Activated CD4-positive, alpha-beta memory T cell treated with anti-CD3 and anti-CD28 coated beads for 36 hours (primary cell): Measurements from ENCODE around the gene MEP1B. TPM values are rescaled to one million over a fixed set of nuclear protein-coding genes. Genes with fewer than 3 reads are reported as not detected.
"Not testable (repeated sequence)": the region's sequence is repeated elsewhere in the genome, so short reads cannot be mapped to it uniquely, and the experiment has no call there.

Source experiments
- CTCF ChIA-PET: fragments of 350-600 bp; sonication (Branson Sonifier 250); formaldehyde crosslinking; loops from one replicate; lab custom pipeline; 2021; ENCODE audit warnings: antibody characterized with exemption, inconsistent platforms; lab: Charles Lee
- POLR2A ChIA-PET: fragments of 350-600 bp; sonication (Branson Sonifier 250); formaldehyde crosslinking; loops from one replicate; lab custom pipeline; 2021; ENCODE audit warnings: antibody characterized with exemption; lab: Charles Lee
- DNase-seq: peaks from one replicate; pipeline ENCODE4 v3.0.0-alpha.2; 2020
- H3K27ac Mint-ChIP-seq: one replicate; pipeline ENCODE4 v1.8.0; 2021; ENCODE audit warnings: mixed read lengths
- H3K27me3 Mint-ChIP-seq: one replicate; pipeline ENCODE4 v1.8.0; 2021; ENCODE audit warnings: mixed read lengths
- H3K36me3 Mint-ChIP-seq: one replicate; pipeline ENCODE4 v1.8.0; 2021; ENCODE audit warnings: mixed read lengths
- H3K4me1 Mint-ChIP-seq: one replicate; pipeline ENCODE4 v1.8.0; 2021; ENCODE audit warnings: low read depth, mixed read lengths
- H3K4me3 Mint-ChIP-seq: one replicate; pipeline ENCODE4 v1.8.0; 2021; ENCODE audit warnings: mild to moderate bottlenecking, mixed read lengths
- H3K9me3 Mint-ChIP-seq: one replicate; pipeline ENCODE4 v1.8.0; 2021; ENCODE audit warnings: mixed read lengths
- intact Hi-C: fragments of 100-400 bp; cut with micrococcal nuclease; formaldehyde crosslinking; loops from one replicate; pipeline ENCODE4 v1.15.1; 2023
- total RNA-seq, 2 experiments: library from RNA; stranded (reverse); gene quantifications; one replicate each; pipeline ENCODE4 v1.2.3, GENCODE V29; 2021

The MEP1B gene
- total RNA-seq: under 1 TPM in 1 of 2 experiments, not detected in 1; 0.10 TPM

- POLR2A ChIA-PET: no interaction called here
- no peaks in the 10 kb centered on the region for H3K4me1 Mint-ChIP-seq
- CTCF ChIA-PET: no interaction called here
- no peak within 1 kb of the TSS for H3K27ac Mint-ChIP-seq
- H3K36me3 Mint-ChIP-seq: no peaks in the 10 kb centered on the region
- peaks cover 11% of the 10 kb centered on the region for H3K27me3 Mint-ChIP-seq
- no peak for DNase-seq
- H3K4me3 Mint-ChIP-seq: no peak within 1 kb of the TSS
- intact Hi-C loops: no loop called here
- H3K9me3 Mint-ChIP-seq: no peaks in the 10 kb centered on the region
These were observed at the start of gene MEP1B for GRCh38 chr18:32189790-32190189. TSS of gene MEP1B (plus strand) at chr18:32190039. CDS start at chr18:32190071, 32 bp downstream.

GRCh38 chr18:32148185-32148870 lies 41.5 kb upstream of the MEP1B start:
- H3K27me3 Mint-ChIP-seq: peaks cover 6% of the 10 kb centered on the region
- H3K27ac Mint-ChIP-seq: no peak overlapping the region
- peaks cover 9% of the 10 kb centered on the region for H3K4me1 Mint-ChIP-seq
- DNase-seq: no peak
- intact Hi-C loops: no loop called here
- H3K9me3 Mint-ChIP-seq: peaks cover 3% of the 10 kb centered on the region
- no peak overlapping the region for H3K4me3 Mint-ChIP-seq
- ChIA-PET CTCF (interaction anchor here (0.6 kb wide), 1 partner anchor 10 kb away, joined by 3 read pairs; no protein-coding TSS in a partner anchor), POLR2A (no interaction called here)
- H3K36me3 Mint-ChIP-seq: no peaks in the 10 kb centered on the region

- intact Hi-C loops: no loop called here
- Mint-ChIP-seq H3K4me3 (no peak overlapping the region), H3K27ac (no peak overlapping the region), H3K4me1 (peaks cover 11% of the 10 kb centered on the region), H3K36me3 (no peaks in the 10 kb centered on the region), H3K9me3 (peaks cover 6% of the 10 kb centered on the region), H3K27me3 (peaks cover 17% of the 10 kb centered on the region)
- ChIA-PET POLR2A (no interaction called here), CTCF (no interaction called here)
- no peak for DNase-seq
These were observed 37.0 kb upstream of the MEP1B start for GRCh38 chr18:32152705-32153448.

- no peak overlapping the region for H3K27ac Mint-ChIP-seq
- H3K36me3 Mint-ChIP-seq: no peaks in the 10 kb centered on the region
- DNase-seq: no peak
- POLR2A ChIA-PET: no interaction called here
- CTCF ChIA-PET: interaction anchor here (1.0 to 7.5 kb wide), 8 partner anchors 10 to 405 kb away, joined by 3 to 144 read pairs (median 12); partner anchors contain the start of gene GAREM1
- peaks cover 3% of the 10 kb centered on the region for H3K9me3 Mint-ChIP-seq
- H3K4me3 Mint-ChIP-seq: no peak overlapping the region
- peaks cover 17% of the 10 kb centered on the region for H3K27me3 Mint-ChIP-seq
- intact Hi-C loops: no loop called here
- H3K4me1 Mint-ChIP-seq: peaks cover 14% of the 10 kb centered on the region
These were observed 33.0 kb upstream of the MEP1B start for GRCh38 chr18:32156855-32157254.

GRCh38 chr18:32157580-32157979 lies 32.3 kb upstream of the MEP1B start:
- CTCF ChIA-PET: interaction anchor here (0.6 to 7.5 kb wide), 38 partner anchors 9 to 405 kb away, joined by 3 to 144 read pairs (median 3); partner anchors contain the start of genes GAREM1, RNF125 and RNF138
- Mint-ChIP-seq H3K36me3 (no peaks in the 10 kb centered on the region), H3K27me3 (peaks cover 15% of the 10 kb centered on the region), H3K4me1 (peaks cover 12% of the 10 kb centered on the region), H3K27ac (no peak overlapping the region), H3K4me3 (no peak overlapping the region), H3K9me3 (peaks cover 3% of the 10 kb centered on the region)
- DNase-seq: no peak
- intact Hi-C loops: no loop called here
- POLR2A ChIA-PET: no interaction called here

- ChIA-PET POLR2A (interaction anchor here (0.6 kb wide), 2 partner anchors 87 to 341 kb away, joined by 3 read pairs; no protein-coding TSS in a partner anchor), CTCF (interaction anchor here (0.6 to 7.5 kb wide), 39 partner anchors 9 to 404 kb away, joined by 3 to 144 read pairs (median 3); partner anchors contain the start of genes GAREM1, RNF125 and RNF138)
- intact Hi-C loops: loop anchor here (1.0 kb wide), 4 partner anchors 131 to 394 kb away; partner anchors contain the start of gene GAREM1
- no peaks in the 10 kb centered on the region for H3K36me3 Mint-ChIP-seq
- peaks cover 12% of the 10 kb centered on the region for H3K27me3 Mint-ChIP-seq
- H3K27ac Mint-ChIP-seq: peak overlapping the region; percentile 3
- H3K4me3 Mint-ChIP-seq: peak overlapping the region; percentile 49
- peaks cover 3% of the 10 kb centered on the region for H3K9me3 Mint-ChIP-seq
- peak; percentile 80 for DNase-seq
- peaks cover 6% of the 10 kb centered on the region for H3K4me1 Mint-ChIP-seq
These were observed 31.7 kb upstream of the MEP1B start for GRCh38 chr18:32158108-32158624.

GRCh38 chr18:32158631-32159030 lies 31.2 kb upstream of the MEP1B start:
- ChIA-PET CTCF (interaction anchor here (1.0 to 7.5 kb wide), 20 partner anchors 9 to 404 kb away, joined by 3 to 144 read pairs (median 6); partner anchors contain the start of genes GAREM1 and RNF125), POLR2A (interaction anchor here (0.6 kb wide), 2 partner anchors 87 to 341 kb away, joined by 3 read pairs; no protein-coding TSS in a partner anchor)
- not testable (repeated sequence) for H3K36me3 Mint-ChIP-seq, DNase-seq, H3K9me3 Mint-ChIP-seq, H3K4me1 Mint-ChIP-seq, H3K27ac Mint-ChIP-seq
- intact Hi-C loops: loop anchor here (1.0 kb wide), 4 partner anchors 131 to 394 kb away; partner anchors contain the start of gene GAREM1
- H3K27me3 Mint-ChIP-seq: peaks cover 11% of the 10 kb centered on the region
- H3K4me3 Mint-ChIP-seq: peak overlapping the region; percentile 49

GRCh38 chr18:32160547-32160946 lies 29.3 kb upstream of the MEP1B start:
- no peak for DNase-seq
- Mint-ChIP-seq H3K4me3 (no peak overlapping the region), H3K27me3 (peaks cover 8% of the 10 kb centered on the region), H3K4me1 (peaks cover 4% of the 10 kb centered on the region), H3K9me3 (no peaks in the 10 kb centered on the region), H3K27ac (no peak overlapping the region), H3K36me3 (no peaks in the 10 kb centered on the region)
- intact Hi-C loops: no loop called here
- ChIA-PET CTCF (interaction anchor here (7.5 kb wide), 1 partner anchor 392 kb away, joined by 144 read pairs; no protein-coding TSS in a partner anchor), POLR2A (no interaction called here)

GRCh38 chr18:32167980-32168730 lies 21.7 kb upstream of the MEP1B start:
- Mint-ChIP-seq H3K4me1 (no peaks in the 10 kb centered on the region), H3K27me3 (peaks cover 2% of the 10 kb centered on the region), H3K36me3 (no peaks in the 10 kb centered on the region), H3K9me3 (no peaks in the 10 kb centered on the region), H3K27ac (no peak overlapping the region), H3K4me3 (no peak overlapping the region)
- ChIA-PET CTCF (interaction anchor here (2.7 kb wide), 1 partner anchor 10 kb away, joined by 15 read pairs; no protein-coding TSS in a partner anchor), POLR2A (no interaction called here)
- no peak for DNase-seq
- intact Hi-C loops: no loop called here

GRCh38 chr18:32173654-32174053 lies 16.2 kb upstream of the MEP1B start:
- Mint-ChIP-seq H3K4me1 (no peaks in the 10 kb centered on the region), H3K9me3 (no peaks in the 10 kb centered on the region), H3K36me3 (no peaks in the 10 kb centered on the region), H3K27ac (no peak overlapping the region), H3K27me3 (no peaks in the 10 kb centered on the region), H3K4me3 (no peak overlapping the region)
- intact Hi-C loops: no loop called here
- DNase-seq: no peak
- POLR2A ChIA-PET: no interaction called here
- CTCF ChIA-PET: interaction anchor here (0.6 kb wide), 1 partner anchor 139 kb away, joined by 3 read pairs; no protein-coding TSS in a partner anchor

- CTCF ChIA-PET: no interaction called here
- Mint-ChIP-seq H3K4me3 (no peak overlapping the region), H3K27ac (no peak overlapping the region), H3K36me3 (no peaks in the 10 kb centered on the region), H3K4me1 (no peaks in the 10 kb centered on the region), H3K27me3 (no peaks in the 10 kb centered on the region), H3K9me3 (no peaks in the 10 kb centered on the region)
- no peak for DNase-seq
- POLR2A ChIA-PET: no interaction called here
- intact Hi-C loops: no loop called here
These were observed 15.1 kb upstream of the MEP1B start for GRCh38 chr18:32174719-32175118.
